Heart right ventricle (tissue), 16 donors: ENCODE results near the gene ELMO1. TPM values are rescaled to one million over a fixed set of nuclear protein-coding genes. Genes with fewer than 3 reads are reported as not detected.

Source experiments
- ATAC-seq, 8 donors: fragments of 200-7000 bp; cut with Tn5 transposase; one replicate each; pipeline ENCODE4 v1.9.1; 2020; ENCODE audit warnings: mild to moderate bottlenecking in 8 of 8, moderate library complexity in 8 of 8, moderate number of reproducible peaks in 1 of 8
- DNase-seq, 2 donors: peaks; one replicate each; pipeline ENCODE4 v3.0.0-alpha.2; 2020
- H3K27ac ChIP-seq, 10 donors: fragments of 200-600 bp; sonication (generic) in 2 of 10; one replicate each; pipeline versions ENCODE4 v1.5.0 to v1.8.0; 2020 to 2022; ENCODE audit warnings: mild to moderate bottlenecking in 3 of 10
- H3K27me3 ChIP-seq, 7 donors: fragments of 200-600 bp; one replicate each; pipeline ENCODE4 v1.8.0; 2021 to 2022; ENCODE audit warnings: mild to moderate bottlenecking in 2 of 7
- H3K36me3 ChIP-seq, 9 donors: fragments of 200-600 bp; sonication (generic) in 1 of 9; one replicate each; pipeline versions ENCODE4 v1.5.0 to v1.8.0; 2020 to 2022; ENCODE audit warnings: mild to moderate bottlenecking in 2 of 9
- H3K4me1 ChIP-seq, 9 donors: fragments of 200-600 bp; sonication (generic) in 1 of 9; one replicate each; pipeline versions ENCODE4 v1.5.0 to v1.8.0; 2020 to 2022; ENCODE audit warnings: mild to moderate bottlenecking in 4 of 9
- H3K4me3 ChIP-seq, 10 donors: fragments of 200-600 bp; sonication (generic) in 2 of 10; one replicate each; pipeline versions ENCODE4 v1.5.0 to v1.8.0; 2020 to 2022; ENCODE audit warnings: mild to moderate bottlenecking in 7 of 10, moderate library complexity in 2 of 10
- H3K9me3 ChIP-seq, 11 donors: fragments of 200-600 bp in 10 of 11; sonication (generic) in 2 of 11; one replicate each; pipeline versions ENCODE4 v1.5.0 to v1.8.0; 2013 to 2022; ENCODE audit warnings: mild to moderate bottlenecking in 2 of 11, control low read depth in 1 of 11, moderate library complexity in 1 of 11
- CTCF ChIP-seq, 9 donors: fragments of 200-600 bp; sonication (generic) in 2 of 9; IDR thresholded peaks; one replicate each; pipeline versions ENCODE4 v1.5.0 to v1.8.0; 2021 to 2022; ENCODE audit warnings: antibody characterized with exemption in 9 of 9, mild to moderate bottlenecking in 5 of 9, moderate library complexity in 1 of 9
- WGBS, 2 donors: extraction: QIAGEN DNeasy Blood & Tissue Kit; methylation state at CpG; one replicate each; pipeline ENCODE4 v1.1.7; 2013; ENCODE audit warnings: inconsistent platforms in 1 of 2; 5-methylcytosine and 5-hydroxymethylcytosine counted together
- intact Hi-C, 10 donors: fragments of 100-400 bp; cut with DNase I; formaldehyde crosslinking; loops; one replicate each; pipeline versions ENCODE4 v1.11.1 to v1.14.2; 2022
- polyA plus RNA-seq, 2 donors: library from polyadenylated mRNA; stranded (reverse); fragments of 200-250 nt; gene quantifications; one replicate each; pipeline ENCODE4 v1.2.3, GENCODE V29; 2013
- total RNA-seq, 10 donors: library from RNA; stranded (reverse); fragmentation: NEBNext Ultra II Directional in 3 of 10; extraction: Animal tissue kit (Norgen Biotek cat#: 25700) in 3 of 10; gene quantifications; one replicate each; pipeline versions ENCODE4 v1.2.1 to v1.2.4, GENCODE V29; 2021 to 2023
- donor health status: Arrhythmogenic right ventricular cardiomyopathy.
- donor health status: ischemic (EF 13 %, LVEDD 7.1; RV severe dilation, severe dysfunction).
- donor health status: healthy with polysubstance abuse.
- donor health status: DM: no; HTN: yes; CAD: no.
- donor health status: DM: no; HTN: no; CAD: no.
- donor health status: ischemic (EF 25% LVEDD 6.9; RV normal size, moderate dysfunction).
- donor health status: ischemic (EF 25% LVEDD 5.7; RV mildly dilated, moderate dysfunction).
- donor health status: healthy.
- donor health status: DM: yes; HTN: yes; CAD: no.
- donor health status: Ischemic cardiomyopathy.
- donor health status: ischemic (EF 35%, LVEDD 5.7; RV mildly dilated, moderate dysfunction).
- donor health status: nonischemic (EF 11% LVEDD 7.7; RV severe dilation, severe dysfunction).
- donor health status: DM: yes; HTN: yes; CAD: no.
- donor health status: PGD.
- donor health status: ischemic (EF 29% LVEDD 5.4; RV normal size, mild dysfunction).
- donor health status: nonischemic (EF 23%, LVEDD 6.1; RV moderate dilation, normal function).

Gene ELMO1
- total and polyA plus RNA-seq, 12 donors = 8.5 to 18.0 (median 13.9) TPM

GRCh38 chr7:37286454-37286832, 162.2 kb downstream of the ELMO1 start:
- Histone ChIP-seq H3K36me3 (no peaks in the 10 kb centered on the region), H3K4me1 (peaks cover 4 to 81% (median 61%) of the 10 kb centered on the region in 9 donors), H3K9me3 (no peaks in the 10 kb centered on the region), H3K27ac (peak overlapping the region in 2 of 10 donors; percentile 31 to 33), H3K4me3 (no peak overlapping the region), H3K27me3 (no peaks in the 10 kb centered on the region)
- ATAC-seq (peak in 4 of 8 donors; percentile 5 to 21 (median 16)), DNase-seq (no peak)
- no peak for TF ChIP-seq CTCF (IDR thresholded peaks at IDR 0.05)
- intact Hi-C loops = loop anchor here in 9 of 10 donors (5.0 to 10.0 kb wide), 5 partner anchors 66 to 208 kb away; partner anchors contain the start of gene ELMO1 (in 4 of the 9)
- WGBS, 2 donors = 47 to 58% methylated on average over 2 of the region's 2 CpGs

DNA sequence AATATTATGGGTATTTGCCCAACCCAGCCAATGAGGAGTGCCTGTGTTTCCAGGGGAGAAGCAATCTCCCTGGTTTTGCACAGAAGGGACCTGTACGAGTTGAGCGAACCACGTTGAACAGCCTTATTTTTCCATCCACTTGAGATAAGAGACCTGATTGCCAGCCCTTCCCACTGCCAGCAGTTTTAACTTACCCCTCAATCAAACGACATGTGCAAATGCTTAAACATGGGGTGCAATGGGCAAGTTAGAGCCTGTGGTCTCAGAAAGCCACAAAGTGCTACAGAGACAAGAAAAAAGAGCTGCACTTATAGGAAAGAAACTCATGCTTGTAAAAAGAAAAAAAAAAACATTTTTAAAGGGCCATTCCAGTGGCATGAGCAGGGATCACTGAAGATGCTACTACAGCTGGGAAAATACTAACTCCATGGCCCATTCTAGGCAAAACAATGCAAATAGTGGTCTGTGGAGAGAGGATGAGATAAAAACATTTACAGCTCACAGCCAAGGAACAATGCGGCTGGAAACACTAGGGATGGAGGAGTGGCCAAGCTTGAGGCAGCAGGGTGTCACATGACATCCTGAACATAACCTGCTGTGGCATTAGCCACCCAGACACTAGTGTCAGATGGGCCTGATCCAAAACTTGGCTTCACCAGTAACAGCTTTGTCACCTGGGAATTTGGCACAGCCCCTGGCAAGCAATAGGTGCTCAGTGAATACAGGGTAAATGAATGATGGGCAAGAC, 162.8 kb downstream of the ELMO1 start:
- H3K4me3 ChIP-seq = no peak overlapping the region
- TF ChIP-seq CTCF (IDR thresholded peaks at IDR 0.05) = no peak
- H3K4me1 ChIP-seq = peaks cover 4 to 83% (median 61%) of the 10 kb centered on the region in 9 donors
- DNase-seq (peak in 1 of 2 donors; percentile 29), ATAC-seq (peak; percentile 35 to 79 (median 66))
- no peaks in the 10 kb centered on the region for H3K27me3 ChIP-seq
- H3K36me3 ChIP-seq = no peaks in the 10 kb centered on the region
- peak overlapping the region in 5 of 10 donors; percentile 12 to 48 (median 31) for H3K27ac ChIP-seq
- intact Hi-C loops = loop anchor here in 9 of 10 donors (2.0 to 10.0 kb wide), 6 partner anchors 66 to 209 kb away; partner anchors contain the start of gene ELMO1 (in 5 of the 9)
- H3K9me3 ChIP-seq = no peaks in the 10 kb centered on the region
- WGBS, 2 donors = 34 to 40% methylated on average over 5 of the region's 5 CpGs

DNA sequence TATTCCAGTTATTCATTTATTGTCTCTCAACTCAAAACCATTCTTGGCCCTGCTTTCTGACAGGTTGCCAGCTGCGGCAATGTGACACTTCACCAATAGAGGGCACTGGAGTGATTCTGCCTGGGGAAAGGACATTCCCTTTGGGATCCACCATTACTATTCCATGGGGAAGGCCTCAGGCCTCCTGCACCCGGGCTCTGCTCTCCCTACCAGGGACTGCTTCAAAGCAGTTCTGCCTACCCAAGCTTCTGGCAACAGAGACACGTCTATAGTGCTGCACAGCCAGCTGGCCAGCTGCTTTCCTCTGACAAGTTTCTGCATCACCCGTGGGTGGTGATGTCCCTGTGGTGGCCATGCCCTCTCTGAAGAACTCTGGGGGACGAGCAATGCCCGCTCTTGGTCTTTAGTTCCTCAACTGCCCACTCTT, 163.8 kb downstream of the ELMO1 start:
- intact Hi-C loops = loop anchor here in 9 of 10 donors (1.0 to 10.0 kb wide), 12 partner anchors 67 to 227 kb away; partner anchors contain the start of gene ELMO1 (in 6 of the 9)
- TF ChIP-seq CTCF (IDR thresholded peaks at IDR 0.05) = peak; percentile 59 to 84 (median 77)
- Histone ChIP-seq H3K4me1 (peaks cover 4 to 78% (median 56%) of the 10 kb centered on the region in 9 donors), H3K4me3 (no peak overlapping the region), H3K9me3 (peaks cover 0 to 1% (median 0%) of the 10 kb centered on the region in 11 donors), H3K36me3 (no peaks in the 10 kb centered on the region), H3K27me3 (no peaks in the 10 kb centered on the region), H3K27ac (peak overlapping the region in 7 of 10 donors; percentile 13 to 45 (median 19))
- DNase-seq = peak; percentile 54 to 61
- 60 to 70% methylated on average over 6 of the region's 6 CpGs for WGBS, 2 donors
- ATAC-seq = peak in 6 of 8 donors; percentile 14 to 67 (median 52)

- Histone ChIP-seq H3K27me3 (no peaks in the 10 kb centered on the region), H3K9me3 (peaks cover 0 to 3% (median 0%) of the 10 kb centered on the region in 11 donors), H3K36me3 (no peaks in the 10 kb centered on the region), H3K4me3 (no peak overlapping the region), H3K27ac (peak overlapping the region in 5 of 10 donors; percentile 17 to 59 (median 33)), H3K4me1 (peaks cover 4 to 73% (median 50%) of the 10 kb centered on the region in 9 donors)
- intact Hi-C loops = loop anchor here in 8 of 10 donors (1.0 to 10.0 kb wide), 9 partner anchors 72 to 228 kb away; partner anchors contain the start of gene ELMO1 (in 4 of the 8)
- DNase-seq (no peak), ATAC-seq (peak in 1 of 8 donors; percentile 33)
- 78 to 82% methylated on average over 4 of the region's 4 CpGs for WGBS, 2 donors
- TF ChIP-seq CTCF (IDR thresholded peaks at IDR 0.05) = no peak
Measured at GRCh38 chr7:37284285-37284684, 164.4 kb downstream of the ELMO1 start.
